Esophagus (tissue), 2 donors: ENCODE data around the gene VPS13A. TPM values are rescaled to one million over a fixed set of nuclear protein-coding genes. Genes with fewer than 3 reads are reported as not detected.

Experiments
- H3K27ac ChIP-seq, 2 donors: one replicate each; pipeline ENCODE4 v1.5.1; 2013; ENCODE audit warnings: low read depth in 2 of 2, mild to moderate bottlenecking in 2 of 2, inconsistent platforms in 1 of 2, low read length in 1 of 2, moderate library complexity in 1 of 2
- H3K27me3 ChIP-seq, 2 donors: one replicate each; pipeline ENCODE4 v1.6.1; 2013; ENCODE audit warnings: low read length in 2 of 2, control low read depth in 1 of 2, mild to moderate bottlenecking in 1 of 2; ENCODE audit not compliant: insufficient read depth in 2 of 2, control insufficient read depth in 1 of 2
- H3K36me3 ChIP-seq, 2 donors: one replicate each; pipeline ENCODE4 v1.6.1; 2013; ENCODE audit warnings: low read length in 1 of 2; ENCODE audit not compliant: control insufficient read depth in 2 of 2, insufficient read depth in 2 of 2
- H3K4me1 ChIP-seq, 2 donors: one replicate each; pipeline ENCODE4 v1.6.1; 2013; ENCODE audit warnings: low read length in 1 of 2; ENCODE audit not compliant: control insufficient read depth in 2 of 2, insufficient read depth in 2 of 2
- H3K4me3 ChIP-seq, 2 donors: one replicate each; pipeline ENCODE4 v1.5.1; 2013; ENCODE audit warnings: low read length in 2 of 2, mild to moderate bottlenecking in 2 of 2, low read depth in 1 of 2, moderate library complexity in 1 of 2
- H3K9me3 ChIP-seq, 2 donors: one replicate each; pipeline ENCODE4 v1.6.1; 2013; ENCODE audit warnings: mild to moderate bottlenecking in 2 of 2, low read depth in 1 of 2, low read length in 1 of 2, moderate library complexity in 1 of 2; ENCODE audit not compliant: control insufficient read depth in 2 of 2, insufficient read depth in 1 of 2
- WGBS, 2 donors: extraction: QIAGEN DNeasy Blood & Tissue Kit; methylation state at CpG; one replicate each; pipeline ENCODE4 v1.1.7; 2013; 5-methylcytosine and 5-hydroxymethylcytosine counted together
- polyA plus RNA-seq, 2 donors: library from polyadenylated mRNA; stranded (reverse); fragments of 200-250 nt; gene quantifications; one replicate each; pipeline ENCODE4 v1.2.3, GENCODE V29; 2013
- donor health status: healthy with polysubstance abuse.
- donor health status: Bipolar disorder and iron deficiency.

The VPS13A gene
- polyA plus RNA-seq, 2 donors, result 8.7 to 28.1 TPM

DNA sequence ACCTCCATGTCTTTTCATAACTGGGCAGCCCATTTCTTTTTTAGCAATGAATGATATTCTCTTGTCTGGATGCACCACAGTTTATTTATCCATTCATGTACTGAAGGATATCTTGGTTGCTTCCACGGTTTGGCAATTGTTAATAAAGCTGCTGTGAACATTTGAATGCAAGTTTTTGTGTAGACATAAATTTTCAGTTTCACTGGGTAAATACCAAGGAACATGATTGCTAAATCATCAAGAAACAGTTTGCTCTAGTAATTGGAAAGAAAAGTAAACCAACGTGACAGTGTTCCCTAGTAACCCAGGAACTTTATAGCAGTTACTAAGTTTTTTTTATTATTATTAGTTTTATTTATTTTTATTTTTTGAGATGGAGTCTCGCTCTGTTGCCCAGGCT lies 100.4 kb downstream of the VPS13A start:
- H3K4me3 ChIP-seq, result no peak overlapping the region
- no peaks in the 10 kb centered on the region for H3K27me3 ChIP-seq
- H3K4me1 ChIP-seq, result no peaks in the 10 kb centered on the region
- H3K27ac ChIP-seq, result no peak overlapping the region
- H3K36me3 ChIP-seq, result peaks cover 2 to 4% of the 10 kb centered on the region in 2 donors
- WGBS, 2 donors, result 86 to 88% methylated on average over 3 of the region's 3 CpGs
- no peaks in the 10 kb centered on the region for H3K9me3 ChIP-seq

DNA sequence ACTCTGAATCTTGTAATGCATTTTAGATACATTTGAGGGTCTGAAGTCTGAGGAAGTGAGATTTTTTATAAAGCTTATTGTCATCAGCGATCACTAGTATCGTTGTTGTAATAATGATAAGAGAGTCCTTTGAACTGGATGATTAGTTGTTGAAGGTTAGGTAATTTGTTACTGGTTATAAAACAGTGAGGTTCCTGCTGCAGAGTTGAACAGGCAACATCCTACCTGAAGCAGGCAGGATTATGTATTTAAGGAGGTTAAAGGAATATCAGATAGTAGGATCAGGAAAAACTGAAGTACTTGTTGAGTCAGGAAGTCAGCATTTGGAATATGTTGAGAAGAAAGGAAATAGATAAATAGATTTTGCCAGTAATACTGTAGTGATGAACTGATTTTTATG lies 106.7 kb downstream of the VPS13A start:
- Histone ChIP-seq H3K27ac (no peak overlapping the region), H3K27me3 (no peaks in the 10 kb centered on the region), H3K4me1 (no peaks in the 10 kb centered on the region), H3K4me3 (no peak overlapping the region), H3K9me3 (no peaks in the 10 kb centered on the region), H3K36me3 (peaks cover 0 to 5% of the 10 kb centered on the region in 2 donors)
- 71 to 98% methylated on average over 2 of the region's 2 CpGs for WGBS, 2 donors

DNA sequence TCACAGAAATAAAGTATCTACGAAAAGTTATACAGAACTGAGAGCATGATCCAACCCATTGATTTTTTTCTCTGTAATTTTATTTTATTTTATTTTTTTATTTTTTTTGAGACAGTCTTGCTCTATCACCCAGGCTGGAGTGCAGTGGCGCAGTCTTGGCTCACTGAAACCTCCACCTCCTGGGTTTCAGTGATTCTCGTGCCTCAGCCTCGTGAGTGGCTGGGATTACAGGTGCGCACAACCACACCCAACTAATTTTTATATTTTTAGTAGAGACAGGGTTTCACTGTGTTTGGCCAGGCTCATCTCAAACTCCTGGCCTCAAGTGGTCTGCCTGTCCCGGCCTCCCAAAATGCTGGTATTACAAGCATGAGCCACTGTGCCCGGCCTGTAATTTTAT lies 107.3 kb downstream of the VPS13A start:
- 91 to 96% methylated on average over 7 of the region's 7 CpGs for WGBS, 2 donors
- H3K27me3 ChIP-seq, result no peaks in the 10 kb centered on the region
- H3K36me3 ChIP-seq, result peaks cover 0 to 2% of the 10 kb centered on the region in 2 donors
- no peaks in the 10 kb centered on the region for H3K4me1 ChIP-seq
- H3K4me3 ChIP-seq, result no peak overlapping the region
- no peaks in the 10 kb centered on the region for H3K9me3 ChIP-seq
- no peak overlapping the region for H3K27ac ChIP-seq

DNA sequence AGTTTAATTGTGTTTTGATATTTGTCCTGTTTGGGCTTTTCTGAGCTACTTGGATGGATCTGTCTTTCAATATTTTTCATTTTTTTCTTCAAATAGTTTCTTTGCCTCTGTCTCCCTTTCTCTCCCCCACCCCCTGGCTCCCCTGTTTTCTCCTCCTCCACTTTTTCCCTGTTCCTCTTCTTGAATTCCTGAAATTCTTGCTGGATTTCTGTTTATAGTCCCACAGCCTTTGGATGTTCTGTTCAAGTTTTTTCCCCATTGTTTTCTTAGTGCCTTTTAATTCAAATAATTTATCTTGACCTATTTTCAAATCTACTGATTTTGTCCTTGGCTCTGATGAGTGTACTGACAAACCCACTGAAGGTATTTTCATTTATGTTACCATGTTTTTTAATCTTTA lies 113.0 kb downstream of the VPS13A start:
- no peaks in the 10 kb centered on the region for H3K9me3 ChIP-seq
- H3K4me1 ChIP-seq, result no peaks in the 10 kb centered on the region
- no peaks in the 10 kb centered on the region for H3K27me3 ChIP-seq
- no peak overlapping the region for H3K27ac ChIP-seq
- peaks cover 0 to 2% of the 10 kb centered on the region in 2 donors for H3K36me3 ChIP-seq
- no peak overlapping the region for H3K4me3 ChIP-seq

DNA sequence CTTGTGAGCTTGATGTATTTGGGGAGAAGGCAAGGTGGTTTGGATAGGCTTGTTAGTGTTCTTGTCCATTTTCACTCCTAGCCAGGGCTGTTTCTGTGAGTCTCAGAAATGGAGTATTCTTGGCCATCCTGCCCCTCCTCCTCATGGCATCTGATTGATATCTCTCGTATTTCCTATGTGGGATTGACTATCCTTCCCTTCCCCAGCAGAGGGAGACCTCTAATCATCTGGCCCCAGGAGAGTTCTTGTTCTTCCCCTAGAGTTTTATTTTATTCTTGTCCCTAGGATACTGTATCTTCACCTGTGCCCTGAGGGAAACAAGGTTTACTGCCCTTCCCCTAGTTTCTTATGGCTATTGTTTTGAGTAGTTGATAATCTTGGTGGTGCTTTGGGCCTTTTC lies 114.4 kb downstream of the VPS13A start:
- H3K4me3 ChIP-seq, result no peak overlapping the region
- H3K27ac ChIP-seq, result no peak overlapping the region
- H3K27me3 ChIP-seq, result no peaks in the 10 kb centered on the region
- H3K36me3 ChIP-seq, result peaks cover 0 to 2% of the 10 kb centered on the region in 2 donors
- WGBS, 2 donors, result 45 to 60% methylated on average over 1 of the region's 1 CpG
- no peaks in the 10 kb centered on the region for H3K9me3 ChIP-seq
- H3K4me1 ChIP-seq, result no peaks in the 10 kb centered on the region

DNA sequence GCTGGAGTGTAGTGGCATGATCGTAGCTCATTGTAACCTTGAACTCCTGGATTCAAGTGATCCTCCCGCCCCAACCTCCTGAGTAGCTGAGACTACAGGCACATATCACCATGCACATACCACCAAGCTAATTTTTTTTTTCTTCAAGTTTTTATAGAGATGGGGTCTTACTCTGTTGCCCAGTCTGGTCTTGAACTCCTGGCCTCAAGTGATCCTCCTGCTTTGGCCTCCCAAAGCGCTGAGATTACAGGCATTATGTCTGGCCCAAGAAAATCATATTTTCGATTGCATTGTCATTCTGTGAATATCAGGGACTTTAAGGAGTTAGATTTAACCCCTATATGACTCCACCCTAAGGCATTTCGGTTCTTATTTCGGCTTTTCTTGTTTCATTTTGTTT lies 116.6 kb downstream of the VPS13A start:
- Histone ChIP-seq H3K9me3 (no peaks in the 10 kb centered on the region), H3K4me1 (no peaks in the 10 kb centered on the region), H3K27me3 (no peaks in the 10 kb centered on the region), H3K27ac (no peak overlapping the region), H3K4me3 (no peak overlapping the region), H3K36me3 (no peaks in the 10 kb centered on the region)
- WGBS, 2 donors, result 93% methylated on average over 6 of the region's 6 CpGs

DNA sequence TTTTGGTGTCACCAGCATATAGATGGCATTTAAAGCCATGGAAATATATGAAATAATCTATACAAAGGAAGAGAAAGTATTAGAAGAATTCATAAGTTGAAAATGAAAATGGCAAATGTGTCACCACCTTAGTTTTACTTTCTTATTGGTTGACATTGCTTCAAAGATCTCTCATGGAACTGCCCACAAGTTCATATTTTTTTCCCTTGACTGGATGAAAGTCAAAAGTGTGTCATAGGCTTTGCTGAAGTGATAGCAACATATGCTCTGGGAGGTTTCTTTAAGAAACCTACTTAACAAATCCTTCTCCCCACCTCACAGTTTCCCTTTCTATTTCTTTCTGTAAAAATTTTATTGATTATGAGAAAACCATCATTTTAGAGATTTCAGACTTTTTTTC lies 127.2 kb downstream of the VPS13A start:
- H3K36me3 ChIP-seq, result no peaks in the 10 kb centered on the region
- no peak overlapping the region for H3K27ac ChIP-seq
- H3K27me3 ChIP-seq, result no peaks in the 10 kb centered on the region
- H3K9me3 ChIP-seq, result no peaks in the 10 kb centered on the region
- no peak overlapping the region for H3K4me3 ChIP-seq
- H3K4me1 ChIP-seq, result no peaks in the 10 kb centered on the region

DNA sequence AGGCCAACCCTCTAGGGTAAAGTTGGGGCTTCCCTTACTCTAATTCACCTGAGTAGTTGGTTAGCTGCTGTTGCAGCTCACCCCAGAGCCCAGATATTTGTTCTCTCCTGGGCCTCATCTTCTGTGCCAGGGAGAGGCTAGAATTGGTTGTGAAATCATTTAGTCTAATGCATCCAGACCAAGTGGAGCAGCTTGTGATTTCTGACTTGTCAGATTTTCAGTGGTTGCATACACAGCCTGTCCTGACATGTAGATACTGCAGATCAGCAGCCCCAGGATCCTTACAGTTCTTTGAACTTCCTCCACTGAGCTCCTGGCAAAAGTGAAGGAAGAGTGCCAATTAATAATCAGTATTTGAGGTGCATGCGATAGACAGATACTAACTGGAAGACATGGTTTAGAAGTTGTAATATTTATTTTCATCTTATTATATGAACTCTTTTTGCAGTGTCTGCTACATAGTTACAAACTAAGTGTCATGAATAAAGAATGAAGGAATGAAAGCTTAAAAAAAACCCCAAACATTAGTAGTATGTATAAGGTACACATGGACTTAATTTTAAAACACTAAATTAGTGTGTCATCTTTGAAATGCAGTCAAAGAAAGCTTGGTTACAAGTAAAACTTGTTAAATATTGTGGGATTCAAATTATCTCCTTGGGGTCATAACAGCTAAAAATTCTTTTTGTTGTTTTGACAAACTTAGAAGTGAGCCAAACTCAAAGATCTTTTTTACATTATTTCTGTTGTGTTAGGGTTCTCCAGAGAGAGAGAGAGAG lies 128.5 kb downstream of the VPS13A start:
- H3K4me3 ChIP-seq, result no peak overlapping the region
- H3K27ac ChIP-seq, result peak overlapping the region; percentile 14 to 64
- H3K9me3 ChIP-seq, result no peaks in the 10 kb centered on the region
- H3K4me1 ChIP-seq, result no peaks in the 10 kb centered on the region
- no peaks in the 10 kb centered on the region for H3K36me3 ChIP-seq
- no peaks in the 10 kb centered on the region for H3K27me3 ChIP-seq
- 46 to 79% methylated on average over 1 of the region's 1 CpG for WGBS, 2 donors

DNA sequence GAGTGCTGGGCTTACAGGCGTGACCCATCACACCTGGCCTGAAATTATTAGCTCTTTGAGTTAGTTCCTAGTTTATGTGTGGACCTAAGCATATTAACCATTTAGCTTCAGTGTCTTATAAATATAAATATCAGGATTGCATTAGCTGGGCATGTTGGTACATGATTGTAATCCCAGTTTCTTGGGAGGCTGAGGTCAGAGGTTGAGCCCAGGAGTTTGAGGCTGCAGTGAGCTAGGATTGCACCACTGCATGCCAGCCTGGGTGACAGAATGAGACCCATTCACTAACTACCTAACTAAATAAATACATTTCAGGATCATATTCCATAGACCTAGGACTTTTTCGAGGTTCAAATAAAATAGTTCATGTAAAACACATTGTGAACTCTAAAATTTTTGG lies 129.8 kb downstream of the VPS13A start:
- WGBS, 2 donors, result 97 to 99% methylated on average over 2 of the region's 2 CpGs
- no peak overlapping the region for H3K27ac ChIP-seq
- no peak overlapping the region for H3K4me3 ChIP-seq
- no peaks in the 10 kb centered on the region for H3K36me3 ChIP-seq
- no peaks in the 10 kb centered on the region for H3K4me1 ChIP-seq
- H3K27me3 ChIP-seq, result no peaks in the 10 kb centered on the region
- no peaks in the 10 kb centered on the region for H3K9me3 ChIP-seq

DNA sequence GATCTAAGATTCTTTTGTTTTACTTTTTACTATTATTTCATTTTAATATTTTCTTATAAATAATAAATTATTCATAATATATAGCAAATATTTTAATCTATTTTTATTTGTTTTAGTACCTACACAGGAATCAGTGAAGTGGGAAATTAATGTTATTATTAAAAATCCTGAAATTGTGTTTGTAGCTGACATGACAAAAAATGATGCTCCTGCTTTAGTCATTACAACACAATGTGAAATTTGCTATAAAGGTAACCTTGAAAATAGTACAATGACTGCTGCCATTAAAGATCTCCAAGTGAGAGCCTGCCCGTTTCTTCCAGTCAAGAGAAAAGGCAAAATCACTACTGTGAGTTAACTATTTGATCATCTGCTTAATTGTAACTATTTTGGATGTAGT lies 138.7 kb downstream of the VPS13A start:
- Histone ChIP-seq H3K36me3 (no peaks in the 10 kb centered on the region), H3K27ac (no peak overlapping the region), H3K4me3 (no peak overlapping the region), H3K27me3 (no peaks in the 10 kb centered on the region), H3K4me1 (no peaks in the 10 kb centered on the region), H3K9me3 (no peaks in the 10 kb centered on the region)
- 86 to 87% methylated on average over 1 of the region's 1 CpG for WGBS, 2 donors
